ENCODE measurements around the gene NLK. TPM values are rescaled to one million over a fixed set of nuclear protein-coding genes. Genes with fewer than 3 reads are reported as not detected.

Gene NLK
- total and polyA plus RNA-seq, 10 of the 15 experiments (the other 5 are each of a cell fraction or from before 2014, with no cell fraction given), result 5.0 to 22.9 (median 15.0) TPM

DNA sequence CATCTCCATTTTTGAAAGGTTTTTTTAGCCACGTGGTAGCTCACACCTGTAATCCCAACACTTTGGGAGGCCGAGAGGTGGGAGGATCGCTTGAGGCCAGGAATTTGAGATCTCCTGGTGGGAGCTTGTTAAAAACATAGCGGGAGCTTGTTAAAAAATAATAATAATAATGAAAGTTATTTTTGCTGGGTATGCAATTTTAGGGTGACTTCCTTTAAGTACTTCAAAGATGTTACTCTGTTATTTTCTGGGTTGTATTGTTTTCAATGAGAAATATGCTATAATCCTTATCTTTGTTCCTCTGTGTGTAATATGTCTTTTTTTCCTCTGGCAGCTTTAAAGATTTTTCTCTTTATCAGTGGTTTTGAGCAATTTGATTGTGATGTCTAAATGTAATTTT is 48.1 kb downstream of the NLK start:
- ChIA-PET POLR2A (no interaction called here), SMC1A (ENCODE audit: uncharacterized antibody, unreplicated experiment) (interaction anchor here (0.7 to 1.4 kb wide), 3 partner anchors 10 to 42 kb away, joined by 3 to 4 read pairs (median 3); no protein-coding TSS in a partner anchor), RAD21 (ENCODE audit: unreplicated experiment) (no interaction called here), CTCF (interaction anchor here (0.9 kb wide), 1 partner anchor 34 kb away, joined by 3 read pairs; no protein-coding TSS in a partner anchor)
- H3K4me2 ChIP-seq (ENCODE audit: control insufficient read depth, insufficient read depth), result no peak overlapping the region
- no peaks in the 10 kb centered on the region for H4K20me1 ChIP-seq (ENCODE audit: control insufficient read depth, insufficient read depth)
- 96% methylated on average over 4 of the region's 4 CpGs for WGBS (ENCODE audit: insufficient coverage, insufficient replicate concordance, low lambda C conversion rate, missing lambda C conversion rate)
- no peak overlapping the region for H3K9ac ChIP-seq (ENCODE audit: control insufficient read depth, insufficient read depth, low read length)
- no peaks in the 10 kb centered on the region for H3K36me3 ChIP-seq (ENCODE audit: control insufficient read depth in 2 of 2, insufficient read depth in 2 of 2, low read length in 1 of 2)
- BruUV-seq (replicated peaks), result no TSS peak
- in situ Hi-C loops (cut with MboI) (no loop called here), intact Hi-C loops (cut with micrococcal nuclease; ENCODE audit: unreplicated experiment) (no loop called here)
- DNase-seq (ENCODE audit: low read depth, low spot score) (no peak), FAIRE-seq (no peak), ATAC-seq (no peak)
- no peak overlapping the region for H3K4me3 ChIP-seq
- no peak overlapping the region for H2AFZ ChIP-seq (ENCODE audit: control insufficient read depth, low read depth, low read length)
- H3K27me3 ChIP-seq (replicated peaks in 1 of 2; ENCODE audit: control insufficient read depth in 2 of 2, insufficient read depth in 2 of 2, low read length in 1 of 2), result no peaks in the 10 kb centered on the region
- no peak for TF ChIP-seq NRF1 (conservative IDR thresholded peaks at IDR 0.05; ENCODE audit: low read depth, low read length)
- TF ChIP-seq, protein P1, sequence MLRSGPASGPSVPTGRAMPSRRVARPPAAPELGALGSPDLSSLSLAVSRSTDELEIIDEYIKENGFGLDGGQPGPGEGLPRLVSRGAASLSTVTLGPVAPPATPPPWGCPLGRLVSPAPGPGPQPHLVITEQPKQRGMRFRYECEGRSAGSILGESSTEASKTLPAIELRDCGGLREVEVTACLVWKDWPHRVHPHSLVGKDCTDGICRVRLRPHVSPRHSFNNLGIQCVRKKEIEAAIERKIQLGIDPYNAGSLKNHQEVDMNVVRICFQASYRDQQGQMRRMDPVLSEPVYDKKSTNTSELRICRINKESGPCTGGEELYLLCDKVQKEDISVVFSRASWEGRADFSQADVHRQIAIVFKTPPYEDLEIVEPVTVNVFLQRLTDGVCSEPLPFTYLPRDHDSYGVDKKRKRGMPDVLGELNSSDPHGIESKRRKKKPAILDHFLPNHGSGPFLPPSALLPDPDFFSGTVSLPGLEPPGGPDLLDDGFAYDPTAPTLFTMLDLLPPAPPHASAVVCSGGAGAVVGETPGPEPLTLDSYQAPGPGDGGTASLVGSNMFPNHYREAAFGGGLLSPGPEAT (IDR thresholded peaks at IDR 0.05; ENCODE audit: low read depth), result no peak
- no peak for TF ChIP-seq SP1 (IDR thresholded peaks at IDR 0.05; ENCODE audit: low read depth, low read length)
- TF ChIP-seq NFYA (IDR thresholded peaks at IDR 0.05; ENCODE audit: borderline replicate concordance, low read depth, low read length), result no peak
- TF ChIP-seq CHD4 (IDR thresholded peaks at IDR 0.05), result no peak
- no peak for TF ChIP-seq MTA3 (IDR thresholded peaks at IDR 0.05; ENCODE audit: borderline replicate concordance, low read length)
- no peak for TF ChIP-seq RAD51 (IDR thresholded peaks at IDR 0.05)
- no peak for TF ChIP-seq SUZ12 (IDR thresholded peaks at IDR 0.05; ENCODE audit: unreplicated experiment)
- TF ChIP-seq, protein P2, sequence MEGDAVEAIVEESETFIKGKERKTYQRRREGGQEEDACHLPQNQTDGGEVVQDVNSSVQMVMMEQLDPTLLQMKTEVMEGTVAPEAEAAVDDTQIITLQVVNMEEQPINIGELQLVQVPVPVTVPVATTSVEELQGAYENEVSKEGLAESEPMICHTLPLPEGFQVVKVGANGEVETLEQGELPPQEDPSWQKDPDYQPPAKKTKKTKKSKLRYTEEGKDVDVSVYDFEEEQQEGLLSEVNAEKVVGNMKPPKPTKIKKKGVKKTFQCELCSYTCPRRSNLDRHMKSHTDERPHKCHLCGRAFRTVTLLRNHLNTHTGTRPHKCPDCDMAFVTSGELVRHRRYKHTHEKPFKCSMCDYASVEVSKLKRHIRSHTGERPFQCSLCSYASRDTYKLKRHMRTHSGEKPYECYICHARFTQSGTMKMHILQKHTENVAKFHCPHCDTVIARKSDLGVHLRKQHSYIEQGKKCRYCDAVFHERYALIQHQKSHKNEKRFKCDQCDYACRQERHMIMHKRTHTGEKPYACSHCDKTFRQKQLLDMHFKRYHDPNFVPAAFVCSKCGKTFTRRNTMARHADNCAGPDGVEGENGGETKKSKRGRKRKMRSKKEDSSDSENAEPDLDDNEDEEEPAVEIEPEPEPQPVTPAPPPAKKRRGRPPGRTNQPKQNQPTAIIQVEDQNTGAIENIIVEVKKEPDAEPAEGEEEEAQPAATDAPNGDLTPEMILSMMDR (IDR thresholded peaks at IDR 0.05 in 2 of 3, conservative IDR thresholded peaks at IDR 0.05 in 1 of 3; ENCODE audit: control insufficient read depth in 2 of 3, extremely low read depth in 1 of 3, insufficient read depth in 1 of 3, low read depth in 3 of 3, low read length in 3 of 3), result no peak
- no peak for TF ChIP-seq ZNF384 (IDR thresholded peaks at IDR 0.05; ENCODE audit: borderline replicate concordance, low read depth, low read length)
- TF ChIP-seq TARDBP (IDR thresholded peaks at IDR 0.05; ENCODE audit: borderline replicate concordance), result no peak
- no peak for TF ChIP-seq SMARCA5 (IDR thresholded peaks at IDR 0.05)
- TF ChIP-seq CREM (IDR thresholded peaks at IDR 0.05; ENCODE audit: low read depth), result no peak
- no peak for TF ChIP-seq MXI1 (IDR thresholded peaks at IDR 0.05; ENCODE audit: low read depth, low read length)
- no peak for TF ChIP-seq MTA2 (IDR thresholded peaks at IDR 0.05; ENCODE audit: low read depth)
- no peak for TF ChIP-seq JUND (IDR thresholded peaks at IDR 0.05; ENCODE audit: low read depth, low read length)
- no peaks in the 10 kb centered on the region; the same call in 2 of the 3 replicates for H3K9me3 ChIP-seq (replicated peaks; ENCODE audit: control insufficient read depth, insufficient read depth, low read length)
- H3K4me1 ChIP-seq (ENCODE audit: control insufficient read depth, insufficient read depth, low read length), result no peaks in the 10 kb centered on the region
- no peak overlapping the region for H3K27ac ChIP-seq (ENCODE audit: control insufficient read depth, insufficient read depth)
- no peaks in the 10 kb centered on the region; the same call in 1 of the 2 replicates for H3K79me2 ChIP-seq (ENCODE audit: control insufficient read depth, insufficient read depth, low read length)

Data from GM12878 (cell line).